GM12864 (cell line): Measurements from ENCODE around the gene PRPS1.

Experiments used
- DNase-seq: peaks from one replicate; pipeline ENCODE4 v3.0.0-alpha.2; 2011; ENCODE audit warnings: low read depth
- H3K4me3 ChIP-seq: 2 replicates; pipeline ENCODE4 v1.5.1; 2011; ENCODE audit warnings: mild to moderate bottlenecking, low read depth, low read length, control low read depth
- CTCF ChIP-seq: IDR thresholded peaks from 2 replicates; pipeline ENCODE4 v1.5.1; 2011; ENCODE audit warnings: low read depth, mild to moderate bottlenecking, moderate library complexity, low read length, control low read depth, inconsistent platforms; ENCODE audit errors: missing control alignments

PRPS1 gene

GRCh38 chrX:107629540-107629909 is 1.2 kb downstream of the PRPS1 start:
- no peak for DNase-seq
- no peak for TF ChIP-seq CTCF
- H3K4me3 ChIP-seq, result peak overlapping the region; percentile 83

- no peak for TF ChIP-seq CTCF
- H3K4me3 ChIP-seq, result peak overlapping the region; percentile 19; the same call in 1 of the 2 replicates
- no peak for DNase-seq
These were observed 1.9 kb downstream of the PRPS1 start for GRCh38 chrX:107630031-107630689.

GRCh38 chrX:107632346-107632745 is 4.0 kb downstream of the PRPS1 start:
- TF ChIP-seq CTCF, result no peak
- no peak for DNase-seq
- no peak overlapping the region for H3K4me3 ChIP-seq

GRCh38 chrX:107646735-107647134 is 18.4 kb downstream of the PRPS1 start:
- no peak for DNase-seq
- no peak for TF ChIP-seq CTCF
- no peak overlapping the region for H3K4me3 ChIP-seq

GRCh38 chrX:107648332-107648731 is 20.0 kb downstream of the PRPS1 start:
- no peak for DNase-seq
- TF ChIP-seq CTCF, result no peak
- H3K4me3 ChIP-seq, result no peak overlapping the region

GRCh38 chrX:107654566-107654871 is 26.2 kb downstream of the PRPS1 start:
- DNase-seq, result no peak
- no peak overlapping the region for H3K4me3 ChIP-seq
- TF ChIP-seq CTCF, result no peak
